Measurements from ENCODE around the gene LPCAT1. TPM values are rescaled to one million over a fixed set of nuclear protein-coding genes. Genes with fewer than 3 reads are reported as not detected.
"Not testable (repeated sequence)": the region's sequence is repeated elsewhere in the genome, so short reads cannot be mapped to it uniquely, and the experiment has no call there.

Gene LPCAT1
- total RNA-seq (10 to 100 TPM; 27.9 to 57.7 (median 50.3) TPM), total RNA-seq (21.1 to 129 (median 48.3) reads per million in 29 experiments)
- total RNA-seq (2013): 60.9 TPM

- WGBS (ENCODE audit: insufficient coverage): 4% methylated on average over 70 of the region's 85 CpGs
- H3K4me1 ChIP-seq (ENCODE audit: control insufficient read depth in 1 of 2, extremely low read depth in 1 of 2, insufficient read depth in 2 of 2, low read length in 2 of 2): peaks cover 0 to 45% of the 10 kb centered on the region in 2 experiments
- H3K27ac ChIP-seq (ENCODE audit: low read length): peak within 1 kb of the TSS; percentile 64
- H3K4me3 ChIP-seq (ENCODE audit: control insufficient read depth in 1 of 2, extremely low read depth in 1 of 2, low read length in 1 of 2): peak within 1 kb of the TSS; percentile 48 to 62
- DNase-seq (peak in 33 of 35 experiments; percentile 27 to 86 (median 57)), ATAC-seq (replicated peaks in 1 of 4) (peak; percentile 87 to 91 (median 90))
- ChIA-PET CTCF (no interaction called here), POLR2A (interaction anchor here (0.6 to 1.1 kb wide), 2 partner anchors 11 to 21 kb away, joined by 3 read pairs; no protein-coding TSS in a partner anchor)
- Mint-ChIP-seq H3K9me3 (no peaks in the 10 kb centered on the region), H3K36me3 (peaks cover 7% of the 10 kb centered on the region), H3K27ac (peak within 1 kb of the TSS; percentile 28), H3K27me3 (no peaks in the 10 kb centered on the region), H3K4me3 (peak within 1 kb of the TSS; percentile 81 to 85 (median 84)), H3K4me1 (peaks cover 14 to 34% (median 27%) of the 10 kb centered on the region in 3 donors)
- H3K36me3 ChIP-seq (ENCODE audit: control insufficient read depth in 2 of 2, extremely low read depth in 1 of 2, insufficient read depth in 1 of 2, low read length in 1 of 2): peaks cover 4 to 17% of the 10 kb centered on the region in 2 donors
- H3K27me3 ChIP-seq (replicated peaks in 1 of 2; ENCODE audit: control insufficient read depth in 2 of 2, extremely low read depth in 1 of 2, insufficient read depth in 2 of 2, low read length in 1 of 2): no peaks in the 10 kb centered on the region
- H3K9me3 ChIP-seq: no peaks in the 10 kb centered on the region
Measured at GRCh38 chr5:1523793-1524480, at the start of gene LPCAT1. Gene LPCAT1, minus strand, starts transcription at chr5:1523960. Its CDS starts 116 bp downstream, at chr5:1523844.

GRCh38 chr5:1571875-1572274 is 48.1 kb upstream of the LPCAT1 start:
- H3K4me3 ChIP-seq (ENCODE audit: control insufficient read depth in 1 of 2, extremely low read depth in 1 of 2, low read length in 1 of 2); H3K4me1 Mint-ChIP-seq; ATAC-seq (replicated peaks in 1 of 4); H3K9me3 Mint-ChIP-seq; DNase-seq; H3K27ac ChIP-seq (ENCODE audit: low read length); H3K27ac Mint-ChIP-seq; H3K4me3 Mint-ChIP-seq; H3K4me1 ChIP-seq (ENCODE audit: control insufficient read depth in 1 of 2, extremely low read depth in 1 of 2, insufficient read depth in 2 of 2, low read length in 2 of 2); H3K36me3 ChIP-seq (ENCODE audit: control insufficient read depth in 2 of 2, extremely low read depth in 1 of 2, insufficient read depth in 1 of 2, low read length in 1 of 2); H3K9me3 ChIP-seq; POLR2A ChIA-PET; H3K27me3 Mint-ChIP-seq; H3K27me3 ChIP-seq (replicated peaks in 1 of 2; ENCODE audit: control insufficient read depth in 2 of 2, extremely low read depth in 1 of 2, insufficient read depth in 2 of 2, low read length in 1 of 2): not testable (repeated sequence)
- H3K36me3 Mint-ChIP-seq: peaks cover 17% of the 10 kb centered on the region
- no CpG with 5 or more reads among the region's 7 CpGs for WGBS (ENCODE audit: insufficient coverage)
- CTCF ChIA-PET: interaction anchor here in 1 of 2 donors (0.7 kb wide), 1 partner anchor 187 kb away, joined by 7 read pairs; no protein-coding TSS in a partner anchor

GRCh38 chr5:1570975-1571374 is 47.2 kb upstream of the LPCAT1 start:
- Histone ChIP-seq H3K36me3 (ENCODE audit: control insufficient read depth in 2 of 2, extremely low read depth in 1 of 2, insufficient read depth in 1 of 2, low read length in 1 of 2) (peaks cover 0 to 3% of the 10 kb centered on the region in 2 donors), H3K4me1 (ENCODE audit: control insufficient read depth in 1 of 2, extremely low read depth in 1 of 2, insufficient read depth in 2 of 2, low read length in 2 of 2) (no peaks in the 10 kb centered on the region), H3K4me3 (ENCODE audit: control insufficient read depth in 1 of 2, extremely low read depth in 1 of 2, low read length in 1 of 2) (no peak overlapping the region), H3K27me3 (replicated peaks in 1 of 2; ENCODE audit: control insufficient read depth in 2 of 2, extremely low read depth in 1 of 2, insufficient read depth in 2 of 2, low read length in 1 of 2) (no peaks in the 10 kb centered on the region), H3K9me3 (no peaks in the 10 kb centered on the region), H3K27ac (ENCODE audit: low read length) (no peak overlapping the region)
- 100% methylated on average over 7 of the region's 10 CpGs for WGBS (ENCODE audit: insufficient coverage)
- Mint-ChIP-seq H3K27ac (no peak overlapping the region), H3K4me3 (no peak overlapping the region), H3K27me3 (no peaks in the 10 kb centered on the region), H3K36me3 (peaks cover 17% of the 10 kb centered on the region), H3K9me3 (no peaks in the 10 kb centered on the region), H3K4me1 (no peaks in the 10 kb centered on the region)
- DNase-seq: no peak
- POLR2A ChIA-PET: no interaction called here
- ATAC-seq (replicated peaks in 1 of 4): no peak
- CTCF ChIA-PET: interaction anchor here in 1 of 2 donors (0.7 kb wide), 1 partner anchor 72 kb away, joined by 14 read pairs; no protein-coding TSS in a partner anchor

GRCh38 chr5:1568201-1568979 is 44.6 kb upstream of the LPCAT1 start:
- peak overlapping the region in 1 of 2 donors; percentile 39 for H3K27ac Mint-ChIP-seq
- peaks cover 15% of the 10 kb centered on the region for H3K36me3 Mint-ChIP-seq
- WGBS (ENCODE audit: insufficient coverage): 83% methylated on average over 3 of the region's 12 CpGs
- ChIA-PET POLR2A (no interaction called here), CTCF (no interaction called here)
- no peak for ATAC-seq (replicated peaks in 1 of 4)
- no peak overlapping the region for H3K4me3 Mint-ChIP-seq
- H3K27me3 Mint-ChIP-seq: peaks cover 0 to under 1% of the 10 kb centered on the region in 2 donors
- H3K4me1 Mint-ChIP-seq: no peaks in the 10 kb centered on the region
- H3K9me3 Mint-ChIP-seq: no peaks in the 10 kb centered on the region
- Histone ChIP-seq H3K27me3 (replicated peaks in 1 of 2; ENCODE audit: control insufficient read depth in 2 of 2, extremely low read depth in 1 of 2, insufficient read depth in 2 of 2, low read length in 1 of 2) (peaks cover 0 to 7% of the 10 kb centered on the region in 2 experiments), H3K4me1 (ENCODE audit: control insufficient read depth in 1 of 2, extremely low read depth in 1 of 2, insufficient read depth in 2 of 2, low read length in 2 of 2) (no peaks in the 10 kb centered on the region), H3K4me3 (ENCODE audit: control insufficient read depth in 1 of 2, extremely low read depth in 1 of 2, low read length in 1 of 2) (no peak overlapping the region), H3K36me3 (ENCODE audit: control insufficient read depth in 2 of 2, extremely low read depth in 1 of 2, insufficient read depth in 1 of 2, low read length in 1 of 2) (peaks cover 0 to under 1% of the 10 kb centered on the region in 2 donors), H3K9me3 (no peaks in the 10 kb centered on the region), H3K27ac (ENCODE audit: low read length) (no peak overlapping the region)
- no peak for DNase-seq

GRCh38 chr5:1567527-1568200 is 43.9 kb upstream of the LPCAT1 start:
- H3K9me3 Mint-ChIP-seq; H3K4me3 Mint-ChIP-seq; H3K9me3 ChIP-seq; DNase-seq; H3K27me3 ChIP-seq (replicated peaks in 1 of 2; ENCODE audit: control insufficient read depth in 2 of 2, extremely low read depth in 1 of 2, insufficient read depth in 2 of 2, low read length in 1 of 2); H3K36me3 ChIP-seq (ENCODE audit: control insufficient read depth in 2 of 2, extremely low read depth in 1 of 2, insufficient read depth in 1 of 2, low read length in 1 of 2); CTCF ChIA-PET; H3K27me3 Mint-ChIP-seq; H3K4me1 ChIP-seq (ENCODE audit: control insufficient read depth in 1 of 2, extremely low read depth in 1 of 2, insufficient read depth in 2 of 2, low read length in 2 of 2); POLR2A ChIA-PET; H3K27ac Mint-ChIP-seq; H3K4me3 ChIP-seq (ENCODE audit: control insufficient read depth in 1 of 2, extremely low read depth in 1 of 2, low read length in 1 of 2); ATAC-seq (replicated peaks in 1 of 4); H3K27ac ChIP-seq (ENCODE audit: low read length); H3K4me1 Mint-ChIP-seq: not testable (repeated sequence)
- WGBS (ENCODE audit: insufficient coverage): 94% methylated on average over 8 of the region's 16 CpGs
- peaks cover 15% of the 10 kb centered on the region for H3K36me3 Mint-ChIP-seq

All from T-cell (primary cell).